OCI-LY7 (cell line): ENCODE measurements around the gene SOD3. TPM values are rescaled to one million over a fixed set of nuclear protein-coding genes. Genes with fewer than 3 reads are reported as not detected.

Source experiments
- Bru-seq: library from RNA; stranded (reverse); fragments of 400-500 nt; gene quantifications from one replicate; lab custom pipeline; 2021; lab: Mats Ljungman, UMichigan
- BruChase-seq, 2 experiments: library from RNA; stranded (reverse); fragments of 400-500 nt; gene quantifications; one replicate each; lab custom pipeline; 2021; lab: Mats Ljungman, UMichigan
- BruUV-seq: library from RNA; stranded (reverse); fragments of 400-500 nt; replicated peaks from 2 replicates; lab custom pipeline; 2021; lab: Mats Ljungman, UMichigan
- CTCF ChIA-PET: fragments of 300-600 bp; sonication (Branson Sonifier 250); formaldehyde crosslinking; loops from one replicate; lab custom pipeline; 2022; ENCODE audit warnings: antibody characterized with exemption; ENCODE audit not compliant: unreplicated experiment; lab: Charles Lee
- POLR2A ChIA-PET: fragments of 300-600 bp; sonication (Branson Sonifier 250); formaldehyde crosslinking; loops from one replicate; lab custom pipeline; 2022; ENCODE audit warnings: antibody characterized with exemption; lab: Charles Lee
- DNase-seq: peaks from one replicate; pipeline ENCODE4 v3.0.0-alpha.2; 2015; ENCODE audit warnings: low spot score
- H2AFZ ChIP-seq: fragments of 200-600 bp; sonication (generic), shearing (Covaris generic); 2 replicates; pipeline ENCODE4 v1.6.1; 2014; ENCODE audit warnings: mild to moderate bottlenecking, antibody characterized with exemption, low read length, moderate library complexity
- H3K27ac ChIP-seq: fragments of 200-600 bp; sonication (generic); 2 replicates; pipeline ENCODE4 v1.5.1; 2014; ENCODE audit warnings: mixed run types, low read depth, mild to moderate bottlenecking, moderate library complexity, low read length, inconsistent platforms; ENCODE audit not compliant: poor library complexity, severe bottlenecking
- H3K36me3 ChIP-seq: fragments of 200-600 bp; sonication (generic); 2 replicates; pipeline ENCODE4 v1.6.1; 2014; ENCODE audit warnings: mild to moderate bottlenecking, antibody characterized with exemption, low read length, moderate library complexity, mixed read lengths; ENCODE audit not compliant: insufficient read depth
- H3K4me1 ChIP-seq: fragments of 200-600 bp; sonication (generic); 2 replicates; pipeline ENCODE4 v1.5.1; 2014; ENCODE audit warnings: mild to moderate bottlenecking, low read length; ENCODE audit not compliant: insufficient read depth, poor library complexity, severe bottlenecking
- H3K4me2 ChIP-seq: fragments of 200-600 bp; sonication (generic); 2 replicates; pipeline ENCODE4 v1.6.1; 2014; ENCODE audit warnings: mild to moderate bottlenecking, low read length
- H3K4me3 ChIP-seq: fragments of 200-600 bp; sonication (generic); 2 replicates; pipeline ENCODE4 v1.5.1; 2014; ENCODE audit warnings: mild to moderate bottlenecking, low read depth, low read length; ENCODE audit not compliant: poor library complexity, severe bottlenecking
- H3K79me2 ChIP-seq: fragments of 200-600 bp; sonication (generic); 2 replicates; pipeline ENCODE4 v1.6.1; 2016; ENCODE audit warnings: low read depth, mild to moderate bottlenecking, low read length, moderate library complexity, mixed read lengths; ENCODE audit not compliant: insufficient read depth
- H3K9me2 ChIP-seq: fragments of 200-600 bp; sonication (generic); 2 replicates; pipeline ENCODE4 v1.6.1; 2016; ENCODE audit warnings: mild to moderate bottlenecking, low read length, mixed read lengths; ENCODE audit not compliant: insufficient read depth
- H3K9me3 ChIP-seq: fragments of 200-600 bp; sonication (generic); 2 replicates; pipeline ENCODE4 v1.6.1; 2014; ENCODE audit warnings: mild to moderate bottlenecking, mixed run types, low read length, mixed read lengths
- H4K20me1 ChIP-seq: fragments of 200-600 bp; sonication (generic); 2 replicates; pipeline ENCODE4 v1.6.1; 2014; ENCODE audit warnings: mild to moderate bottlenecking, antibody characterized with exemption, low read length, moderate library complexity, mixed read lengths; ENCODE audit not compliant: insufficient read depth
- EZH2phosphoT487 ChIP-seq: fragments of 200-600 bp; sonication (generic); IDR thresholded peaks from 2 replicates; pipeline ENCODE4 v1.6.1; 2018; ENCODE audit warnings: low read depth, borderline replicate concordance, mild to moderate bottlenecking, mixed run types, antibody characterized with exemption, low read length, moderate library complexity, mixed read lengths
- intact Hi-C: fragments of 100-400 bp; cut with micrococcal nuclease; formaldehyde crosslinking; loops from one replicate; pipeline ENCODE4 v1.10.0; 2022; ENCODE audit not compliant: unreplicated experiment
- long read RNA-seq: library from polyadenylated mRNA; stranded (forward); transcript quantifications from one replicate; pipeline ENCODE4 v2.0.0, GENCODE V29; 2022
- total RNA-seq, 2 experiments: library from RNA; depleted of rRNA in 1 of 2; stranded (reverse); fragments of >200 nt in 1 of 2; shearing (Covaris generic) in 1 of 2; gene quantifications; 2 replicates each; pipeline ENCODE4 v1.2.3, GENCODE V29; 2014 to 2022
- TF ChIP-seq, protein P1 (sequence below): fragments of 200-600 bp; sonication (generic); conservative IDR thresholded peaks from 2 replicates; pipeline ENCODE4 v1.5.1; 2014; ENCODE audit warnings: mild to moderate bottlenecking, antibody characterized with exemption, low read length, moderate library complexity, mixed read lengths

Gene SOD3
- not detected in 2 replicates for total RNA-seq (2014; rRNA removed; shearing (Covaris generic))
- total RNA-seq (2022), result not detected in 2 replicates
- Bru-seq, nascent RNA, result not detected
- percentile 13 among the genes with signal in this experiment for BruChase-seq, experiment 1, labeled RNA remaining after a 6-hour chase
- BruChase-seq, experiment 2, labeled RNA remaining after a 2-hour chase, result not detected
- long read RNA-seq, result 0 reads

- intact Hi-C loops, result no loop called here
- H3K4me1 ChIP-seq, result no peaks in the 10 kb centered on the region
- no peaks in the 10 kb centered on the region for H3K9me3 ChIP-seq
- no peak within 1 kb of the TSS for H2AFZ ChIP-seq
- TF ChIP-seq, protein P1, sequence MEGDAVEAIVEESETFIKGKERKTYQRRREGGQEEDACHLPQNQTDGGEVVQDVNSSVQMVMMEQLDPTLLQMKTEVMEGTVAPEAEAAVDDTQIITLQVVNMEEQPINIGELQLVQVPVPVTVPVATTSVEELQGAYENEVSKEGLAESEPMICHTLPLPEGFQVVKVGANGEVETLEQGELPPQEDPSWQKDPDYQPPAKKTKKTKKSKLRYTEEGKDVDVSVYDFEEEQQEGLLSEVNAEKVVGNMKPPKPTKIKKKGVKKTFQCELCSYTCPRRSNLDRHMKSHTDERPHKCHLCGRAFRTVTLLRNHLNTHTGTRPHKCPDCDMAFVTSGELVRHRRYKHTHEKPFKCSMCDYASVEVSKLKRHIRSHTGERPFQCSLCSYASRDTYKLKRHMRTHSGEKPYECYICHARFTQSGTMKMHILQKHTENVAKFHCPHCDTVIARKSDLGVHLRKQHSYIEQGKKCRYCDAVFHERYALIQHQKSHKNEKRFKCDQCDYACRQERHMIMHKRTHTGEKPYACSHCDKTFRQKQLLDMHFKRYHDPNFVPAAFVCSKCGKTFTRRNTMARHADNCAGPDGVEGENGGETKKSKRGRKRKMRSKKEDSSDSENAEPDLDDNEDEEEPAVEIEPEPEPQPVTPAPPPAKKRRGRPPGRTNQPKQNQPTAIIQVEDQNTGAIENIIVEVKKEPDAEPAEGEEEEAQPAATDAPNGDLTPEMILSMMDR, result no peak
- no peak for TF ChIP-seq EZH2phosphoT487
- no peaks in the 10 kb centered on the region for H3K9me2 ChIP-seq
- H3K79me2 ChIP-seq, result no peaks in the 10 kb centered on the region
- ChIA-PET CTCF (no interaction called here), POLR2A (no interaction called here)
- H4K20me1 ChIP-seq, result no peaks in the 10 kb centered on the region
- no peak for DNase-seq
- H3K36me3 ChIP-seq, result no peaks in the 10 kb centered on the region
- H3K27ac ChIP-seq, result no peak within 1 kb of the TSS
- no TSS peak for BruUV-seq
- no peak within 1 kb of the TSS for H3K4me3 ChIP-seq
- H3K4me2 ChIP-seq, result no peak within 1 kb of the TSS
These were observed at the start of gene SOD3 for GRCh38 chr4:24794916-24795665. Gene SOD3, plus strand, starts transcription at chr4:24795573. Its CDS starts 3,949 bp downstream, at chr4:24799522.

DNA sequence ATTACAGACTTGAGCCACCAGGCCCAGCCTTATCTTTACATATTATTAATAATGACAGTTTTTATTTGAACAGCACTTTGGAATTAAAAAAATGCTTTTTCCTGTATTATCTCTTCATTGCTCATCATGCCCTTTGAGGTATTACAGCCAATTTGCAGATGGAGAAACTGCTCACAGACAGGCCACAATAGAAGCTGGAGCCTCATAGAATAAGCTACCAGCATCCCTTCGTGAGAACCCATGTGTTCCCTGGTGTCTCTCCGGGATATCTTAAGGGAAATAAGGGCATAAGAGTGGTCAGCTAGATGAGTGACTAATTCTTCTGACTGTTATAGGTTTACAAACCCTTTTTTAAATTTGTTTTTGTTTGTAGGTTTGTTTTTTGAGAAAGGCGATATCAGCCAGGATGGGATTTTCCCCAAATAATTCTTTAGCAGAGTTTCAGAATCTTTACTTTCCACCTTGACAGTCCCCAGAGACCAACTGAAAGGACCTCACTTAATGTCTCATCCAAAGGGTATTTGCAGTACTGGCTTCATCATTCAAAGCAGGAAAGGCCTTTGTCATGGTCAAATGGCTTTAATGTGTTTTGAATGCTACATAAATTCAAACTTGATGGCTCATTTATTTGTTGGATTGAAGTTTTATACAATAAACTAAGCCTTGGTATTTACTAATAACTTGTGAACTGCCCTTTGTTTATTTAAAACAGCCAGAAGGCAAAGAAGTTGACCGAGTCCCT lies 48.0 kb upstream of the SOD3 start:
- Histone ChIP-seq H3K27ac (no peak overlapping the region), H3K4me1 (no peaks in the 10 kb centered on the region), H3K9me2 (no peaks in the 10 kb centered on the region), H3K4me2 (no peak overlapping the region), H3K36me3 (no peaks in the 10 kb centered on the region), H4K20me1 (no peaks in the 10 kb centered on the region), H3K79me2 (no peaks in the 10 kb centered on the region), H3K4me3 (no peak overlapping the region), H2AFZ (no peak overlapping the region), H3K9me3 (no peaks in the 10 kb centered on the region)
- intact Hi-C loops, result no loop called here
- TF ChIP-seq EZH2phosphoT487, result no peak
- TF ChIP-seq, protein P1, result no peak
- CTCF ChIA-PET, result no interaction called here
- no TSS peak for BruUV-seq
- DNase-seq, result no peak
- POLR2A ChIA-PET, result no interaction called here
